HPDE6-E6E7 (cell line): ENCODE data around the gene ABCA7.

ENCODE experiments used
- DNase-seq: peaks from one replicate; pipeline ENCODE4 v3.0.0; 2011; ENCODE audit warnings: missing footprints; ENCODE audit errors: extremely low spot score

The ABCA7 gene

DNA sequence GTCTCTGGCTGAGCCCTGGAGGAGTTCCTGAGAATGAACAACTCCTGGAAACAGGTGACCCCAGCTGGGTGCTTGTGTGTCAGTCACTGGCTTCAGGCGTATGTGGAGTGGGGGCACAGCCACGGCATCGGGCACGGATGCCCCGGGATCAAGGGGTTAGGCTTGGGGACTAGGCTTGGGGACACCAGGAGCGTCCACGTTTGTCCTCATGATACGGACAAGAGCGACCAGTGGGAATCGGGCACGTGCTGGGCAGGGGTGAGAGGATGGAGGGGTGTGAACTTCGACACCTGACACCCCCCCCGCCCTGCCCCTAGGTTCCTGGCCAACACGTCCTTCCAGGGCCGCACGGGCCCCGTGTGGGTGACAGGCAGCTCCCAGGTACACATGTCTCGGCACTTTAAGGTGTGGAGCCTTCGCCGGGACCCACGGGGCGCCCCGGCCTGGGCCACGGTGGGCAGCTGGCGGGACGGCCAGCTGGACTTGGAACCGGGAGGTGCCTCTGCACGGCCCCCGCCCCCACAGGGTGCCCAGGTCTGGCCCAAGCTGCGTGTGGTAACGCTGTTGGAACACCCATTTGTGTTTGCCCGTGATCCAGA is 35.6 kb upstream of the ABCA7 start:
- no peak for DNase-seq

GRCh38 chr19:1004803-1005664 is 34.9 kb upstream of the ABCA7 start:
- DNase-seq, result no peak

- no peak for DNase-seq
Measured at GRCh38 chr19:1006711-1007398, 33.1 kb upstream of the ABCA7 start.

GRCh38 chr19:1007399-1008251 is 32.3 kb upstream of the ABCA7 start:
- no peak for DNase-seq

GRCh38 chr19:1008268-1009040 is 31.5 kb upstream of the ABCA7 start:
- DNase-seq, result no peak

DNA sequence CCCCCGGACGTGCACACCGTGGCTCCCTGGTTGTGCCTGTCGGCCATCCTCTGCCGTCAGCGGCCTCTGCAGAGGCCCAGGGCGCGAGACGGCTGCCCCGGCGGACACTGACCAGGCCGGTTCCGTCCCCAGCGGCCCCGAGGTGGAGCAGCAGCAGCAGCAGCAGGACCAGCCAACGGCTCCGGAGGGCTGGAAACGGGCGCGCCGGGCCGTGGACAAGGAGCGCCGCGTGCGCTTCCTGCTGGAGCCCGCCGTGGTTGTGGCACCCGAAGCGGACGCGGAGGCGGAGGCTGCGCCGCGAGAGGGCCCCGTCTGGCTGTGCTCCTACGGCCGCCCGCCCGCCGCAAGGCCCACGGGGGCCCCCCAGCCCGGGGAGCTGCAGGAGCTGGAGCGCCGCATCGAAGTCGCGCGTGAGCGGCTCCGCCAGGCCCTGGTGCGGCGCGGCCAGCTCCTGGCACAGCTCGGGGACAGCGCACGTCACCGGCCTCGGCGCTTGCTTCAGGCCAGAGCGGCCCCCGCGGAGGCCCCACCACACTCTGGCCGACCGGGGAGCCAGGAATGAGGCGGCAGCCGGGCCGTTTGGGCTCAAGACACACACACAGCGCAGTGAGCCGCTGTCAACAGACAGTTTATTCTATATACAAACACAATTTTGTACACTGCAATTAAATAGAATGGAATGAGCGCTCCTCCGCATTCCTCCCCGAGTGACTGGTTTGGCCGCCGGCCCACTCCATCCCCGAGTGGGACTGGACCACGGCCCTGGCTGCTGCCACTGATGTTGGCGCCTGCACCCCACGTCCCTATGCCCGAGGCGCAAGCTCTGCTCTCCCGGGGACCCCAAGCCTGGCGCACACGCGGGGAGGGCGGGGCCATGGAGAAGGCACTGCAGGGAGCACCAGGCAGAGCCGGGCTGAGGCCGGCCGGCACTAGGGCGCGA is 30.6 kb upstream of the ABCA7 start:
- no peak for DNase-seq

- DNase-seq, result no peak
Measured at GRCh38 chr19:1009981-1010538, 29.8 kb upstream of the ABCA7 start.

DNA sequence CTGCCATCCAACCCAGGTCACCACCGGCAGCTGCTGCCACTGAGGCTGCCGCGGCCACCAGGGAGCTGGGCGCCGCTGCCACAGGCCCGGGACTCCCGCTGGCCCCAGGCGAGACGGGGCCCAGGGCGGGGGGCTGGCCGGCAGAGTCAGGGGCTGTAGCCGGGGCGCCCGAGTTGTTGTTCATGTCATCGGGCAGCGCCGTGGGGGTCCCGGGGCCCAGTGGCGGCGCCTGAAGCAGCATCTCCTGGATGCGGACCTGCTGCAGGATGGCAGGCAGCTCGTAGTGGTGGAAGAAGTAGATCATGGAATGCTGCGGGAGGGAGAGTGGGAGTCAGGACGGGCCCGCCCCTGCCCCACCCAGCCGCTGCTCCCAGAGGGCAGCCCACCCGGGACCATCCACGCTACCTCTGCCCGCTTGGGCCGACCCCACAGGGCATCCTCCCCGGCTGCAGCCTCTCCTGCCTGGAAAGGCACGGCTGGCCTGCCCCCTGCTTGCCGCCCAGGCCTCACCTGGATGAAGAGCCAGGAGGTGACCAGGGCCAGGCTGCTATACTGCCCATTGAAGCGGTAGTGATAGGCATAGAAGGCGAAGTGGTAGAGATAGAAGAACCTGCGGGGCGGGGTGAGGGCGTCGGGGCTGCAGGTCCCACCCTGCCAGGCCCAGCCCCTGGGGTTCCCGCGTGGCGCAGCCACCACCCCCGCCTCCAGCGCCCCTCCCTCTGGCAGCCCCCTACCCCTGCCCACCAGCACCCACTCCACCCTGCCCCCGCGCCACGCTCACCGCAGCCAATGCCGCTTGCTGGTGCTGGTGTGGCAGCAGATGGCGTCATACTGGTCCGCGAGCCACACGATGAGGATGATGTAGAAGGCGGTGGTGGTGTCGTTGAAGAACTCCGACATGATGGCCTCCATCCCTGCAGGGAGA is 29.1 kb upstream of the ABCA7 start:
- DNase-seq, result no peak

DNA sequence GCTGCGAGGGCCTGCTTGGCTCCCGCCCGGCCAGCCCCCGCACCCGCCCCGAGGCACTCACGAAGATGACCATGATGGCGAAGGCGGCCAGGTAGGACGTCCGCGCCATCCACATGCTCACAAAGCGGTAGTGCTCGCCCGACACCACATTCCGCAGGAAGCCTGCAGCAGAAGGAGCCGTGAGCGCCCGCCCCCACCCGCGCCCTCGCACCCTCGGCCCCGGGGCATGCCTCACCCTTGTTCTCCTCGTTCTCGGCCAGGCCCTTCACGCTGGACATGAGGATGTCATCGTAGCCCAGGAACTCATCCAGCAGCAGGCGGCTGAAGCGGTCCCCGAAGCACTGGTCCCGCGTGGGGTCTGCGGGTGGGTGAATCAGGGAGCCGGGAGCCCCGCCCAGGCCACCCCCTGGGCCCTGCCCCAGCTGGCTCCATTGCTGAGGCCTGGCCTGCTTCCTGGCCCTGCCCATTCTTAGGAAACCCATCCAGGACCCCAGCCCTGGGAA is 28.0 kb upstream of the ABCA7 start:
- no peak for DNase-seq

DNA sequence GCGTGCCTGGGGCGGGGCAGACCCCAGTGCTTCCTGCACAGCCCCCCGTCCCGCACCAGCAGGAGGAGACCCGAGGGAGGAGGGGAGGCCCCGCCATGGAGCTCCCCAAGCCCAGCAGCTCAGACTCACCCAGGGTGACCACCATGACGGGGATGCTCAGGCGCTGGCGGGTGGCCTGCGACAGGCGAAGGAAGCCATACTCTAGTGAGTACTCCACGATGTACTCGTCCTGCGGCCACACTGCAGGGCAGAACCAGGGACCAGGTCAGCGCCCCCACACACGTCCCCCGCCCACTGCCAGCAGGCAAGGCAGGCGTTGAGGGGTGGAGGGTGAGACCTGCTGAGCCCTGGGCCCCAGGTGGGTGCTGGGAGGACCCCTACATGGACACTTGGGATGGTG is 27.6 kb upstream of the ABCA7 start:
- no peak for DNase-seq

DNA sequence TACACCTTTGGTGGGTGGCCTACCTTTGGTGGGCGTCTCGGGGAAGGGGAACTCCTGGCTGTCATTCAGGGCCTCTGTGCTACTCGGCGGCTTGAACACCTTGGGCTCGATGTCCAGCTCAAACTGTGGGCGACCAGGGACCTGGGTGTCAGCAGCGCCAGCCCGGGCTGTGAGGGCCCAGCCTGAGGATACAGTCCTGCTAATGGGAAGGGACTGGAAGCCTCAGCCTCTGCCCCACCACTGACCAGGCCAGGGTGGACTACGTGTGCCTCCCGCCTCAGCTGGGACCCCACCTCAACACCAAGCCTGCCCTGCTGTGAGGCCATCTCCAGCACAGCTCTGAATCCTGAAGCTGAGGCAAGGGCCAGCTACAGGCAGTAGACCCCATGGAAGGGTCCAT is 26.7 kb upstream of the ABCA7 start:
- no peak for DNase-seq

- DNase-seq, result no peak
Measured at GRCh38 chr19:1014161-1015060, 25.5 kb upstream of the ABCA7 start.

DNA sequence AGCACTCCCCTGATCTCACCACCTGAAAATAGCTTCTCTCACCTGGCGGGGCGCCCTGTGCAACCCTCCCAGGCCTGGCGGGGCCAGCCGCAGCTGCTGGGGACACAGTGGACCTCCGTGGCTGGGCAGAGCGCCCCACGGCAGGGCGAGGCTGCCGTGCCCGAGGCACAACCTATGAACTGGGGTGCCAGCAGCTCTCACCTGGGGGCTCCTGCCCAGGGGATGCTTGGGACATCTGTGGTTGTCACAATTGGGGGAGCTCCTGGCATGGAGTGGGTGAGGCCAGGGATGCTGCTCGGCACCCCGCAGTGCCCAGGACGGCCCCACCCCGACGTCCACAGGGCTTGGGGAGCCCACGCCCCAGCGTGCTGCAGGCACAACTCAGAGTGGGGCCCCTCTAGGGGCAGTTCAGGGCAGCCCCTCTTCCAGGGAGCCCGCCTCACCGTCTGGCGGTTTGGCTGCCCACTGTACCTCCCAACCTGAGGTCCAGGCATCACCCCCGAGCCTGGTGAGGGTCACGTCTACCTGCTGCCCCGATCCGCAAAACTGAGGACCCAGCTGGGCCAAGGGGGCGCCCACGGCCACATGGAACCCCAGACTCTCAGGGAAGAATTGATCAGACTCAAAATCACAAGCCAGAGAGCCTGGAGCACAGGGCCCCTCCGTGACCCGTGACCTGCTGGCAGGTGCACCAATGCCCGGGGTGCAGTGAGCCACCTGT is 24.7 kb upstream of the ABCA7 start:
- DNase-seq, result no peak

DNA sequence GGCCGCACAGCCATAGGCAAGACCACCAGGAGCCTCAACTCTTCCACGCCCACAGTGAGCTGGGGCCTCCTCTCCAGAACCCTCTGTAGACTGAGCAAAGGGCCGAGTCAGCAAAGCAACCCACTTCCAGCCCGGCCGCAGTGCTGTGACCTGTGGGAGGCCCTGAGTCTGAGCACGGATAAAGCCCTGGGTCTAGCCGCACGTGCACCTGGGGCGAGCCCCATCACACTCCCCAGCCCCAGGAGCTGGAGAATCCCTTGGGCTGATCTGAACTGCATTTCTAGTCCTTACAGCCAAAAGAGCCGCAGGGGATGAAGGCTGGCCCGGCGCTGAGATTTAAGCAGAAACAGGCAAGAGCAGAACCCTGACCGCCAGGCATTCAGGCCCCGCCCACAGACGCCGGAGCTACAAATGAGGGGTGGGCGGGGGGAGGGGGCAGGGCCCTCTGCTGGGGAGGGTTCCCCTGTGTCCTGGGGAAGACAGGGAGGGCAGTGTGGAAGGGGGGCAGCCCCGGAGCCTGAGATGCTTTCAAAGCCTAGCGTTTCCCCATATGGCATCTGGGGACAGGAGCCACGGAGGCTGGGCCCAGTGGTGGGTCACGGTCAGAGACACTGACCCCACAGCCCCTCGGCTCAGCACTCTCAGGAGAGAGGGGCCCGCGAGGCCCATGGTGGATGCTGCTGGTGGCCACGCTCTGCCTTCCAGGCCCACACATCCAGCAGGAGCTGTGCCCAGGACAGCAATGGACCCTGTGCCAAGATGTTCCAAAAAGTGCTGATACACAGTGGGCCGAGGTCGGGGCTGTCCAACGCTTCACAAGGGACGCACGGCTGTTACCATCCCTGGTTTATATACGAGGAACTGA is 23.9 kb upstream of the ABCA7 start:
- no peak for DNase-seq

GRCh38 chr19:1016647-1017114 is 23.2 kb upstream of the ABCA7 start:
- no peak for DNase-seq
